DND-41 (cell line): Measurements from ENCODE around the gene SLC35E2B.
"Not testable (repeated sequence)": the region's sequence is repeated elsewhere in the genome, so short reads cannot be mapped to it uniquely, and the experiment has no call there.

Source experiments
- EZH2 ChIP-seq: IDR thresholded peaks from 3 replicates; pipeline ENCODE4 v1.6.1; 2012; ENCODE audit warnings: borderline replicate concordance, low read depth, mild to moderate bottlenecking, moderate library complexity, low read length, inconsistent platforms; ENCODE audit not compliant: severe bottlenecking
- TF ChIP-seq, protein P1 (sequence below): IDR thresholded peaks from 2 replicates; pipeline ENCODE4 v1.5.1; 2012; ENCODE audit warnings: borderline replicate concordance, low read length, moderate library complexity, mild to moderate bottlenecking; ENCODE audit not compliant: poor library complexity, severe bottlenecking; ENCODE audit errors: extremely low read depth

- TF ChIP-seq, protein P1, sequence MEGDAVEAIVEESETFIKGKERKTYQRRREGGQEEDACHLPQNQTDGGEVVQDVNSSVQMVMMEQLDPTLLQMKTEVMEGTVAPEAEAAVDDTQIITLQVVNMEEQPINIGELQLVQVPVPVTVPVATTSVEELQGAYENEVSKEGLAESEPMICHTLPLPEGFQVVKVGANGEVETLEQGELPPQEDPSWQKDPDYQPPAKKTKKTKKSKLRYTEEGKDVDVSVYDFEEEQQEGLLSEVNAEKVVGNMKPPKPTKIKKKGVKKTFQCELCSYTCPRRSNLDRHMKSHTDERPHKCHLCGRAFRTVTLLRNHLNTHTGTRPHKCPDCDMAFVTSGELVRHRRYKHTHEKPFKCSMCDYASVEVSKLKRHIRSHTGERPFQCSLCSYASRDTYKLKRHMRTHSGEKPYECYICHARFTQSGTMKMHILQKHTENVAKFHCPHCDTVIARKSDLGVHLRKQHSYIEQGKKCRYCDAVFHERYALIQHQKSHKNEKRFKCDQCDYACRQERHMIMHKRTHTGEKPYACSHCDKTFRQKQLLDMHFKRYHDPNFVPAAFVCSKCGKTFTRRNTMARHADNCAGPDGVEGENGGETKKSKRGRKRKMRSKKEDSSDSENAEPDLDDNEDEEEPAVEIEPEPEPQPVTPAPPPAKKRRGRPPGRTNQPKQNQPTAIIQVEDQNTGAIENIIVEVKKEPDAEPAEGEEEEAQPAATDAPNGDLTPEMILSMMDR = not testable (repeated sequence)
- not testable (repeated sequence) for TF ChIP-seq EZH2
Measured at GRCh38 chr1:1639368-1639767, 53.2 kb downstream of the SLC35E2B start.
